Neural cell (in vitro differentiated cells): ENCODE data around the gene ZNF281.

Source experiments
- EP300 ChIP-seq: fragments of 450-650 bp; conservative IDR thresholded peaks from 2 replicates; pipeline ENCODE4 v1.6.1; 2014; ENCODE audit warnings: antibody characterized with exemption, mild to moderate bottlenecking, moderate library complexity; ENCODE audit not compliant: poor library complexity, severe bottlenecking
- EZH2 ChIP-seq: fragments of 200-600, 300-800 bp; shearing (Covaris generic), sonication (generic); IDR thresholded peaks from 2 replicates; pipeline ENCODE4 v1.6.1; 2014; ENCODE audit warnings: antibody characterized with exemption, low read length, borderline replicate concordance, mild to moderate bottlenecking; ENCODE audit not compliant: insufficient read depth, poor library complexity, severe bottlenecking
- MXI1 ChIP-seq: fragments of 450-650 bp; conservative IDR thresholded peaks from 2 replicates; pipeline ENCODE4 v1.6.1; 2014; ENCODE audit warnings: antibody characterized with exemption, mild to moderate bottlenecking; ENCODE audit not compliant: poor library complexity, severe bottlenecking
- POLR2AphosphoS5 ChIP-seq: IDR thresholded peaks from 2 replicates; pipeline ENCODE4 v1.6.1; 2012
- RAD21 ChIP-seq: fragments of 450-650 bp; conservative IDR thresholded peaks from 2 replicates; pipeline ENCODE4 v1.6.1; 2014; ENCODE audit warnings: antibody characterized with exemption, mild to moderate bottlenecking, moderate library complexity
- TAF1 ChIP-seq: IDR thresholded peaks from 2 replicates; pipeline ENCODE4 v1.6.1; 2012; ENCODE audit warnings: low read depth
- TF ChIP-seq, protein P1 (sequence below): fragments of 450-650 bp; IDR thresholded peaks from 2 replicates; pipeline ENCODE4 v1.5.1; 2014; ENCODE audit warnings: antibody characterized with exemption, mild to moderate bottlenecking, moderate library complexity; ENCODE audit not compliant: poor library complexity, severe bottlenecking

- TF ChIP-seq TAF1 (no peak), EZH2 (no peak), RAD21 (no peak), MXI1 (no peak), POLR2AphosphoS5 (no peak), EP300 (no peak)
- TF ChIP-seq, protein P1, sequence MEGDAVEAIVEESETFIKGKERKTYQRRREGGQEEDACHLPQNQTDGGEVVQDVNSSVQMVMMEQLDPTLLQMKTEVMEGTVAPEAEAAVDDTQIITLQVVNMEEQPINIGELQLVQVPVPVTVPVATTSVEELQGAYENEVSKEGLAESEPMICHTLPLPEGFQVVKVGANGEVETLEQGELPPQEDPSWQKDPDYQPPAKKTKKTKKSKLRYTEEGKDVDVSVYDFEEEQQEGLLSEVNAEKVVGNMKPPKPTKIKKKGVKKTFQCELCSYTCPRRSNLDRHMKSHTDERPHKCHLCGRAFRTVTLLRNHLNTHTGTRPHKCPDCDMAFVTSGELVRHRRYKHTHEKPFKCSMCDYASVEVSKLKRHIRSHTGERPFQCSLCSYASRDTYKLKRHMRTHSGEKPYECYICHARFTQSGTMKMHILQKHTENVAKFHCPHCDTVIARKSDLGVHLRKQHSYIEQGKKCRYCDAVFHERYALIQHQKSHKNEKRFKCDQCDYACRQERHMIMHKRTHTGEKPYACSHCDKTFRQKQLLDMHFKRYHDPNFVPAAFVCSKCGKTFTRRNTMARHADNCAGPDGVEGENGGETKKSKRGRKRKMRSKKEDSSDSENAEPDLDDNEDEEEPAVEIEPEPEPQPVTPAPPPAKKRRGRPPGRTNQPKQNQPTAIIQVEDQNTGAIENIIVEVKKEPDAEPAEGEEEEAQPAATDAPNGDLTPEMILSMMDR, result no peak
Observed at GRCh38 chr1:200422211-200422610, 12.4 kb upstream of the ZNF281 start.
